Suprapubic skin (tissue), 4 donors: ENCODE data around the gene PGK2. TPM values are rescaled to one million over a fixed set of nuclear protein-coding genes. Genes with fewer than 3 reads are reported as not detected.

ENCODE experiments used
- DNase-seq, 2 donors: peaks; one replicate each; pipeline ENCODE4 v3.0.0-alpha.2; 2019; ENCODE audit warnings: low spot score in 2 of 2
- H3K27ac ChIP-seq: fragments of 200-600 bp; sonication (generic); one replicate; pipeline ENCODE4 v1.5.1; 2019
- H3K27me3 ChIP-seq: fragments of 200-600 bp; sonication (generic); one replicate; pipeline ENCODE4 v1.5.1; 2019
- H3K36me3 ChIP-seq: fragments of 200-600 bp; sonication (generic); one replicate; pipeline ENCODE4 v1.5.1; 2019
- H3K4me1 ChIP-seq: fragments of 200-600 bp; sonication (generic); one replicate; pipeline ENCODE4 v1.5.1; 2019
- H3K4me3 ChIP-seq: fragments of 200-600 bp; sonication (generic); one replicate; pipeline ENCODE4 v1.5.1; 2019; ENCODE audit warnings: mild to moderate bottlenecking
- H3K9me3 ChIP-seq: fragments of 200-600 bp; sonication (generic); one replicate; pipeline ENCODE4 v1.5.1; 2019
- CTCF ChIP-seq, 2 donors: fragments of 200-600 bp in 1 of 2; fragments of 450-650 bp in 1 of 2; sonication (generic) in 1 of 2; IDR thresholded peaks; one replicate each; pipeline ENCODE4 v1.5.1; 2016 to 2019; ENCODE audit warnings: antibody characterized with exemption in 2 of 2, mild to moderate bottlenecking in 1 of 2, moderate library complexity in 1 of 2
- EP300 ChIP-seq: sonication (generic); formaldehyde crosslinking; IDR thresholded peaks from one replicate; pipeline ENCODE4 v1.6.1; 2017; ENCODE audit warnings: antibody characterized with exemption
- POLR2A ChIP-seq, 2 donors: fragments of 450-650 bp; IDR thresholded peaks; one replicate each; pipeline ENCODE4 v1.6.1; 2017; ENCODE audit warnings: antibody characterized with exemption in 2 of 2, mild to moderate bottlenecking in 2 of 2, moderate library complexity in 2 of 2
- POLR2AphosphoS5 ChIP-seq, 3 donors: sonication (generic); formaldehyde crosslinking; IDR thresholded peaks; one replicate each; pipeline ENCODE4 v1.6.1; 2017; ENCODE audit warnings: antibody characterized with exemption in 3 of 3
- WGBS: methylation state at CpG from one replicate; pipeline ENCODE4 v1.1.5; 2018; 5-methylcytosine and 5-hydroxymethylcytosine counted together
- total RNA-seq, 4 donors: library from RNA; depleted of rRNA; stranded (reverse); fragments of >200 nt; gene quantifications; one replicate each; pipeline ENCODE4 v1.1.0, GENCODE V29; 2016

Gene PGK2
- total RNA-seq, 4 donors from 2014 or later, result not detected

GRCh38 chr6:49775043-49775442, 12.0 kb downstream of the PGK2 start:
- DNase-seq, result no peak
- H3K27me3 ChIP-seq, result no peaks in the 10 kb centered on the region
- no peak overlapping the region for H3K4me3 ChIP-seq
- H3K36me3 ChIP-seq, result no peaks in the 10 kb centered on the region
- no peak for TF ChIP-seq EP300
- no peak for TF ChIP-seq POLR2AphosphoS5 (IDR thresholded peaks at IDR 0.05)
- no peak for TF ChIP-seq POLR2A (IDR thresholded peaks at IDR 0.05)
- TF ChIP-seq CTCF (IDR thresholded peaks at IDR 0.05), result no peak
- no peak overlapping the region for H3K27ac ChIP-seq
- H3K9me3 ChIP-seq, result no peaks in the 10 kb centered on the region
- no peaks in the 10 kb centered on the region for H3K4me1 ChIP-seq

DNA sequence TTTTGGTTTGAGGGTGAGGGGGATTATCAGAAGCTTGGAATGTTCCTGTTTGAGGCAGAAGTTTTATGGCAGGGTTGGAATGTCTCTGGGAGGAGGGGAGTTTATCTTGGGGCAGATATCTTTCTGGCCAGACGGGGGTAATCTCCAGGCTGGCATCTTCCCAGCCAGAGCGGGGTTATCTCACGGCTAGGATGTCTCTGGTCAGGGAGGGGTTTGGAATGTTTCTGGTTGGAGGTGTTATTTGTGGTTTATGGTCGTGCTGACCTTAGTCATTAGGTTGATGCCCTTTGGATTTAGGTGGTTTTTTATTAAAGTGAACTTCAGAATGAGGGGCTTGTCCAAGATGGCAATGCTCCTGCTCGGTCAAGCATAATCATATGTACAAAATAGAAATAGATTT, 14.8 kb downstream of the PGK2 start:
- WGBS, result 67% methylated on average over 5 of the region's 5 CpGs
- Histone ChIP-seq H3K27me3 (no peaks in the 10 kb centered on the region), H3K36me3 (no peaks in the 10 kb centered on the region), H3K4me1 (no peaks in the 10 kb centered on the region), H3K27ac (no peak overlapping the region), H3K4me3 (no peak overlapping the region), H3K9me3 (no peaks in the 10 kb centered on the region)
- TF ChIP-seq POLR2AphosphoS5 (IDR thresholded peaks at IDR 0.05) (no peak), EP300 (no peak), CTCF (IDR thresholded peaks at IDR 0.05) (no peak), POLR2A (IDR thresholded peaks at IDR 0.05) (no peak)
- no peak for DNase-seq

GRCh38 chr6:49766762-49767161, 20.3 kb downstream of the PGK2 start:
- Histone ChIP-seq H3K4me1 (no peaks in the 10 kb centered on the region), H3K36me3 (no peaks in the 10 kb centered on the region), H3K27ac (no peak overlapping the region), H3K27me3 (no peaks in the 10 kb centered on the region), H3K9me3 (no peaks in the 10 kb centered on the region), H3K4me3 (no peak overlapping the region)
- 80% methylated on average over 2 of the region's 2 CpGs for WGBS
- no peak for DNase-seq
- no peak for TF ChIP-seq EP300
- TF ChIP-seq POLR2A (IDR thresholded peaks at IDR 0.05), result no peak
- TF ChIP-seq POLR2AphosphoS5 (IDR thresholded peaks at IDR 0.05), result no peak
- TF ChIP-seq CTCF (IDR thresholded peaks at IDR 0.05), result no peak

DNA sequence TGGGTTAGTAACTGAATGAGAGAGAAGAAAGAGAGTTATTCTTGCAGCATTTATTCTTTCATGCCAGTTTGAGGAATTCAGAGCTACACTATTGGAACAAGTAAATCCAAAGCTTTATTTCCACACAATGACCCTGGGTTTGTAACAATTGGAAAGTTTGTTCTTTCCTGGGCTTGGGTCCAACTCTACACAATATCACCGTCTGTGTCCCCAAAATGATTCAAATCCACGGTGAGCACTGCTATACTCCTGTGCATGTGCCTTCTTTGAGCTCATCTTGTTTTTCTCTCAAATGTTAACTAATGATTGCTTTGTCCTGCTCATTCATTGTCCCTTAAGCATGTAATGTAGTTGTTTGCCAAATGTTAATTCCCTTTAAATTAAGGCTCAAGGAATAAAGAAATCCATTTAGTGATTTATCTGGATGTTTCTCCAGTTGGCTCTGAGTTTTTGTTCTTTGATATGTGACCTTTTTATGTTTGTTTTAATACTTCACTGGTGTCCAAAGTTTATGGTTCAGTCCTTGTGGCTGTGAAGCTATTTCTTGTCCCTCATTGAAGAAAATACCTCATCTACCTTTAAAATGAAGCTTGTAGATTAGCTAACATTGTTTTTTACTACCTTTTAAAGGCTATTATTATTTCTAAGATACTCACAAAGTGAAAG, 22.4 kb downstream of the PGK2 start:
- H3K27me3 ChIP-seq, result no peaks in the 10 kb centered on the region
- no peaks in the 10 kb centered on the region for H3K9me3 ChIP-seq
- H3K36me3 ChIP-seq, result no peaks in the 10 kb centered on the region
- 56% methylated on average over 2 of the region's 2 CpGs for WGBS
- no peak for DNase-seq
- H3K4me1 ChIP-seq, result no peaks in the 10 kb centered on the region
- no peak overlapping the region for H3K4me3 ChIP-seq
- no peak overlapping the region for H3K27ac ChIP-seq
- no peak for TF ChIP-seq CTCF (IDR thresholded peaks at IDR 0.05)
- no peak for TF ChIP-seq POLR2A (IDR thresholded peaks at IDR 0.05)
- TF ChIP-seq EP300, result no peak
- TF ChIP-seq POLR2AphosphoS5 (IDR thresholded peaks at IDR 0.05), result no peak

DNA sequence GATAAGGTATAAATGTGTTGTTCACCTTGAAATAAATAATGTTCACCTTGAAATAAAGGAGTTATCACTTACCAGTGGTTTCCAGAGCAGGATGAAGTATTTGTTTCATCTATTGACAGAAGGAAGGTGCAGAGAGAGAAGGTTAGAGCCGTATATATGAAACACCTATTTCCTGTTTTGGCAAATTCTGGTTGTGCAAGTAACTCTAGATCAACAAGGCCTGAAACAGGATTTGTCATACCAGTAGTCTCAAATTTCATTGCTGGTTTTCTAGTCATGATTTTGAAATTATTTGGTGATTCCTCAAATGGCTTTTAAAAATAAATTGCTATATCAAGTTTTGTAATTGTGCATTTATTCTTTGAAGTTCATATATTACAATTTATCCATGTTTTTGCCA, 42.8 kb downstream of the PGK2 start, which contains the start of gene CRISP3:
Gene CRISP3 (minus strand): TSS at position 130 of the 400 bp plus-strand sequence. CDS start 21 bp downstream, at position 109.
- H3K27me3 ChIP-seq, result no peaks in the 10 kb centered on the region
- no peaks in the 10 kb centered on the region for H3K36me3 ChIP-seq
- 32% methylated on average over 1 of the region's 1 CpG for WGBS
- no peak within 1 kb of the TSS for H3K4me3 ChIP-seq
- no peaks in the 10 kb centered on the region for H3K9me3 ChIP-seq
- TF ChIP-seq POLR2AphosphoS5 (IDR thresholded peaks at IDR 0.05) (no peak), EP300 (no peak), POLR2A (IDR thresholded peaks at IDR 0.05) (no peak), CTCF (IDR thresholded peaks at IDR 0.05) (no peak)
- no peak for DNase-seq
- H3K4me1 ChIP-seq, result no peaks in the 10 kb centered on the region
- no peak within 1 kb of the TSS for H3K27ac ChIP-seq
